ENCODE measurements around the gene ATP2B2. TPM values are rescaled to one million over a fixed set of nuclear protein-coding genes. Genes with fewer than 3 reads are reported as not detected.

ATP2B2 gene
- polyA plus RNA-seq, 2 of the 4 experiments (the other 2 are of a cell fraction) = 0.03 to 0.04 TPM

- TF ChIP-seq, protein P1, sequence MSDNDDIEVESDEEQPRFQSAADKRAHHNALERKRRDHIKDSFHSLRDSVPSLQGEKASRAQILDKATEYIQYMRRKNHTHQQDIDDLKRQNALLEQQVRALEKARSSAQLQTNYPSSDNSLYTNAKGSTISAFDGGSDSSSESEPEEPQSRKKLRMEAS (IDR thresholded peaks at IDR 0.05) = no peak
- TF ChIP-seq FOXS1 (CRISPR knock-in tag; IDR thresholded peaks at IDR 0.05) = no peak
- no peak for TF ChIP-seq JUNB (IDR thresholded peaks at IDR 0.05)
Measured at GRCh38 chr3:10533737-10534023, 28.3 kb upstream of the ATP2B2 start (continued).

DNA sequence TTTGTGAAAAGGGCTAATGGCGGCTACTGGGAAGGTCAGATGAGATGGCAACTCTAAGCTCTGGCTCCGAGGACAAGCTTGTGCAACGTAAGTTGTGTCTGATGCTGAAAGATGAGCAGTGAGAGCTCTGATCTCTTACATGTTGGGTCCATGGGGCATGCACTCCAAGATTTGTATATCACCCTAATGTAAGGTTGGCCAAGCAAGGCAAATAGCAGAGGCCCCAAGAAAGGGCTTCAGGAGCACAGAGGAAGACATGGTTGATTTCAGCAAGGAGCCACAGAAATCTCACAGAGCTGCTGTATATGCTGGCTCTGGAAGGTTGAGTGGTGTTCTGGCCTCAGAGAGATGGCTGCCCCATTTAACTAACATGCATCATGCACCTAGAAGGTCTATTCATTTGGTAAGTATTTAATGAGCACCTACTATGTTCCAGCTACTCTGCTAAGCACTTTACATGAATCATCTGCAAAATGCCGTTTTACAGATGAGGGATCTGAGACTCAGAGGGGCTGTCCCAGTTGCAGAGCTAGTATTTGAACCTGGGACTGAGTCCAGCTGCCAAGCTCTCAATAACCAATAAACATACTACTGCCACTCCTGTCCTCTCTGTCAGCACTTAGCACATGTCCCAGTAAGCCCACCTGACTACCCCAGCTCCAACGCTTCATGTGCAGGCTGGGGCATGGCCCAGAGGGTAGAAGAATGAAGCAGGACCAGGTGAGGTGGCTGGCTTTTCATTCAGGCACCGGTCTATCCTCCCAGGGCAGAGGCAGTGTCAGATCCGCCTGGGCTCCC, 27.8 kb upstream of the ATP2B2 start:
- no peak for FAIRE-seq

GRCh38 chr3:10531031-10531430, 25.6 kb upstream of the ATP2B2 start:
- TF ChIP-seq RAD21 (conservative IDR thresholded peaks at IDR 0.05 in 1 of 2, IDR thresholded peaks at IDR 0.05 in 1 of 2) (no peak), ZFP36 (IDR thresholded peaks at IDR 0.05; ENCODE audit: borderline replicate concordance, partially characterized antibody) (no peak), MYC (IDR thresholded peaks at IDR 0.05; ENCODE audit: borderline replicate concordance, low read length) (no peak), MAFK (IDR thresholded peaks at IDR 0.05; ENCODE audit: partially characterized antibody) (no peak), PHF8 (IDR thresholded peaks at IDR 0.05; ENCODE audit: borderline replicate concordance, low read depth) (no peak), FOSB (CRISPR knock-in tag; IDR thresholded peaks at IDR 0.05) (no peak)
- TF ChIP-seq, protein P2, sequence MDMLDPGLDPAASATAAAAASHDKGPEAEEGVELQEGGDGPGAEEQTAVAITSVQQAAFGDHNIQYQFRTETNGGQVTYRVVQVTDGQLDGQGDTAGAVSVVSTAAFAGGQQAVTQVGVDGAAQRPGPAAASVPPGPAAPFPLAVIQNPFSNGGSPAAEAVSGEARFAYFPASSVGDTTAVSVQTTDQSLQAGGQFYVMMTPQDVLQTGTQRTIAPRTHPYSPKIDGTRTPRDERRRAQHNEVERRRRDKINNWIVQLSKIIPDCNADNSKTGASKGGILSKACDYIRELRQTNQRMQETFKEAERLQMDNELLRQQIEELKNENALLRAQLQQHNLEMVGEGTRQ (IDR thresholded peaks at IDR 0.05) = no peak
- no peak for FAIRE-seq
- Histone ChIP-seq H3K4me2 (no peak overlapping the region), H3K4me3 (no peak overlapping the region), H3K4me1 (no peaks in the 10 kb centered on the region), H3K9me3 (no peaks in the 10 kb centered on the region), H3K27ac (no peak overlapping the region)
- 44% methylated on average over 4 of the region's 6 CpGs for WGBS (ENCODE audit: missing lambda C conversion rate)
- ATAC-seq = no peak
- ChIA-PET POLR2A (no interaction called here), CTCF (no interaction called here)
- no peak for DNase-seq (ENCODE audit: low read depth in 1 of 2, low spot score in 1 of 2)

More for the DNA sequence above, 27.8 kb upstream of the ATP2B2 start:
- no peak overlapping the region for H3K4me3 ChIP-seq
- ChIA-PET CTCF (no interaction called here), POLR2A (no interaction called here)
- TF ChIP-seq ZSCAN20 (CRISPR knock-in tag; IDR thresholded peaks at IDR 0.05) = no peak
- no peak for TF ChIP-seq CBX2 (IDR thresholded peaks at IDR 0.05; ENCODE audit: borderline replicate concordance, low read depth)
- no peak for TF ChIP-seq SMC3 (IDR thresholded peaks at IDR 0.05)
- TF ChIP-seq MAZ (IDR thresholded peaks at IDR 0.05; ENCODE audit: borderline replicate concordance, low read depth, low read length) = no peak
- no peak for TF ChIP-seq EHF (CRISPR knock-in tag; IDR thresholded peaks at IDR 0.05)
- TF ChIP-seq E2F6 (IDR thresholded peaks at IDR 0.05; ENCODE audit: borderline replicate concordance, low read depth) = no peak
- TF ChIP-seq KDM5A (IDR thresholded peaks at IDR 0.05) = no peak
- TF ChIP-seq, protein P1 (IDR thresholded peaks at IDR 0.05) = no peak
- no peak for TF ChIP-seq HOXA7 (CRISPR knock-in tag; IDR thresholded peaks at IDR 0.05)
- no peak for TF ChIP-seq RAD21 (conservative IDR thresholded peaks at IDR 0.05 in 1 of 2, IDR thresholded peaks at IDR 0.05 in 1 of 2)
- no peak for TF ChIP-seq TP53 (CRISPR knock-in tag; IDR thresholded peaks at IDR 0.05)
- TF ChIP-seq HES2 (IDR thresholded peaks at IDR 0.05) = no peak
- no peak for TF ChIP-seq RCOR1 (IDR thresholded peaks at IDR 0.05; ENCODE audit: low read depth, low read length)
- no peak for TF ChIP-seq CHD4 (IDR thresholded peaks at IDR 0.05; ENCODE audit: borderline replicate concordance)
- no peak for DNase-seq (ENCODE audit: low read depth in 1 of 2, low spot score in 1 of 2)
- H3K4me1 ChIP-seq = no peaks in the 10 kb centered on the region
- H3K4me2 ChIP-seq = no peak overlapping the region
- WGBS (ENCODE audit: missing lambda C conversion rate) = 3% methylated on average over 7 of the region's 7 CpGs
- H3K9me3 ChIP-seq = no peaks in the 10 kb centered on the region
- H3K27ac ChIP-seq = no peak overlapping the region
- no peak for ATAC-seq
